ENCODE results near the gene OR10H2. TPM values are rescaled to one million over a fixed set of nuclear protein-coding genes. Genes with fewer than 3 reads are reported as not detected.
"Not testable (repeated sequence)": the region's sequence is repeated elsewhere in the genome, so short reads cannot be mapped to it uniquely, and the experiment has no call there.

Gene OR10H2
- not detected in 2 replicates for polyA plus RNA-seq
- polyA minus RNA-seq: not detected in 2 replicates

- H3K79me2 ChIP-seq (replicated peaks; ENCODE audit: insufficient read depth, low read length): no peaks in the 10 kb centered on the region
- no peak within 1 kb of the TSS for H3K9ac ChIP-seq (ENCODE audit: low read length)
- TF ChIP-seq MXI1 (conservative IDR thresholded peaks at IDR 0.05; ENCODE audit: poor library complexity, severe bottlenecking): no peak
- TF ChIP-seq EZH2 (IDR thresholded peaks at IDR 0.05; ENCODE audit: borderline replicate concordance, insufficient read depth, low read length, poor library complexity, severe bottlenecking): no peak
- no peak for TF ChIP-seq EP300 (conservative IDR thresholded peaks at IDR 0.05; ENCODE audit: poor library complexity, severe bottlenecking)
- no peak for TF ChIP-seq RAD21 (conservative IDR thresholded peaks at IDR 0.05)
- TF ChIP-seq POLR2AphosphoS5 (IDR thresholded peaks at IDR 0.05): no peak
- no peak for TF ChIP-seq CTCF (IDR thresholded peaks at IDR 0.05; ENCODE audit: poor library complexity, severe bottlenecking)
- no peak for TF ChIP-seq TAF1 (IDR thresholded peaks at IDR 0.05; ENCODE audit: low read depth)
- no peak for TF ChIP-seq REST (IDR thresholded peaks at IDR 0.05; ENCODE audit: borderline replicate concordance)
- no peak for TF ChIP-seq SMC3 (conservative IDR thresholded peaks at IDR 0.05; ENCODE audit: poor library complexity)
- no peaks in the 10 kb centered on the region for H3F3A ChIP-seq (ENCODE audit: insufficient read depth, low read length, poor library complexity, severe bottlenecking)
- no peak within 1 kb of the TSS for H3K27ac ChIP-seq (ENCODE audit: low read length)
- no peaks in the 10 kb centered on the region for H3K9me2 ChIP-seq (ENCODE audit: insufficient read depth, low read length)
- H3K4me3 ChIP-seq (ENCODE audit: low read length): no peak within 1 kb of the TSS
- peaks cover 3% of the 10 kb centered on the region for H3K9me3 ChIP-seq (ENCODE audit: low read length)
- no peak within 1 kb of the TSS for H3K4me2 ChIP-seq (ENCODE audit: low read length)
- H2AFZ ChIP-seq (ENCODE audit: low read depth, low read length): no peak within 1 kb of the TSS
- no peaks in the 10 kb centered on the region for H4K20me1 ChIP-seq (ENCODE audit: insufficient read depth)
- H3K27me3 ChIP-seq (ENCODE audit: insufficient read depth, low read depth, low read length): no peaks in the 10 kb centered on the region
- H3K36me3 ChIP-seq (ENCODE audit: insufficient read depth, low read length): no peaks in the 10 kb centered on the region
Observed at GRCh38 chr19:15727724-15728123, at the start of gene OR10H2. OR10H2 (plus strand) TSS chr19:15728024; CDS start chr19:15728044, 20 bp downstream.

- H3K36me3 ChIP-seq (ENCODE audit: insufficient read depth, low read length): no peaks in the 10 kb centered on the region
- H3K4me3 ChIP-seq (ENCODE audit: low read length): no peak overlapping the region
- H3K9me2 ChIP-seq (ENCODE audit: insufficient read depth, low read length): no peaks in the 10 kb centered on the region
- no peak overlapping the region for H3K9ac ChIP-seq (ENCODE audit: low read length)
- no peaks in the 10 kb centered on the region for H4K20me1 ChIP-seq (ENCODE audit: insufficient read depth)
- H3K27ac ChIP-seq (ENCODE audit: low read length): no peak overlapping the region
- H2AFZ ChIP-seq (ENCODE audit: low read depth, low read length): no peak overlapping the region
- no peaks in the 10 kb centered on the region for H3F3A ChIP-seq (ENCODE audit: insufficient read depth, low read length, poor library complexity, severe bottlenecking)
- peaks cover 11% of the 10 kb centered on the region for H3K9me3 ChIP-seq (ENCODE audit: low read length)
- no peaks in the 10 kb centered on the region for H3K27me3 ChIP-seq (ENCODE audit: insufficient read depth, low read depth, low read length)
- TF ChIP-seq RAD21 (conservative IDR thresholded peaks at IDR 0.05): no peak
- TF ChIP-seq SMC3 (conservative IDR thresholded peaks at IDR 0.05; ENCODE audit: poor library complexity): no peak
- TF ChIP-seq EP300 (conservative IDR thresholded peaks at IDR 0.05; ENCODE audit: poor library complexity, severe bottlenecking): no peak
- no peak for TF ChIP-seq EZH2 (IDR thresholded peaks at IDR 0.05; ENCODE audit: borderline replicate concordance, insufficient read depth, low read length, poor library complexity, severe bottlenecking)
- TF ChIP-seq CTCF (IDR thresholded peaks at IDR 0.05; ENCODE audit: poor library complexity, severe bottlenecking): no peak
- no peak for TF ChIP-seq TAF1 (IDR thresholded peaks at IDR 0.05; ENCODE audit: low read depth)
- TF ChIP-seq MXI1 (conservative IDR thresholded peaks at IDR 0.05; ENCODE audit: poor library complexity, severe bottlenecking): no peak
- no peak for TF ChIP-seq REST (IDR thresholded peaks at IDR 0.05; ENCODE audit: borderline replicate concordance)
- no peak for TF ChIP-seq POLR2AphosphoS5 (IDR thresholded peaks at IDR 0.05)
- no peaks in the 10 kb centered on the region for H3K79me2 ChIP-seq (replicated peaks; ENCODE audit: insufficient read depth, low read length)
- H3K4me2 ChIP-seq (ENCODE audit: low read length): no peak overlapping the region
Observed at GRCh38 chr19:15679089-15679488, 48.7 kb upstream of the OR10H2 start.

- H3K4me3 ChIP-seq (ENCODE audit: low read length); H3K9ac ChIP-seq (ENCODE audit: low read length); H3K79me2 ChIP-seq (replicated peaks; ENCODE audit: insufficient read depth, low read length); H3K27me3 ChIP-seq (ENCODE audit: insufficient read depth, low read depth, low read length); H3K27ac ChIP-seq (ENCODE audit: low read length); H3K9me2 ChIP-seq (ENCODE audit: insufficient read depth, low read length); H3K36me3 ChIP-seq (ENCODE audit: insufficient read depth, low read length); H4K20me1 ChIP-seq (ENCODE audit: insufficient read depth); H3K4me2 ChIP-seq (ENCODE audit: low read length); H3F3A ChIP-seq (ENCODE audit: insufficient read depth, low read length, poor library complexity, severe bottlenecking); H2AFZ ChIP-seq (ENCODE audit: low read depth, low read length): not testable (repeated sequence)
- peaks cover 11% of the 10 kb centered on the region for H3K9me3 ChIP-seq (ENCODE audit: low read length)
Observed at GRCh38 chr19:15679865-15680264, 48.0 kb upstream of the OR10H2 start.

Data from neural cell (in vitro differentiated cells).